HCT116 (cell line): ENCODE results near the gene RPL27.
A peak's percentile ranks its signal among the peaks of the same experiment; 100 is the strongest.

Source experiments
- EZH2phosphoT487 ChIP-seq: fragments of 200-600 bp; IDR thresholded peaks from 2 replicates; pipeline ENCODE4 v1.6.1; 2018; ENCODE audit warnings: antibody characterized with exemption, borderline replicate concordance
- POLR2A ChIP-seq: IDR thresholded peaks from 2 replicates; pipeline ENCODE4 v1.7.0; 2011; ENCODE audit warnings: borderline replicate concordance; ENCODE audit not compliant: insufficient read depth, insufficient read length; ENCODE audit errors: extremely low read depth
- POLR2AphosphoS5 ChIP-seq: IDR thresholded peaks from 2 replicates; pipeline ENCODE4 v1.6.1; 2011; ENCODE audit warnings: mild to moderate bottlenecking, low read depth, low read length, moderate library complexity
- RAD21 ChIP-seq: IDR thresholded peaks from 2 replicates; pipeline ENCODE4 v1.6.1; 2012; ENCODE audit warnings: low read depth, mild to moderate bottlenecking
- YY1 ChIP-seq: IDR thresholded peaks from 2 replicates; pipeline ENCODE4 v1.6.1; 2011; ENCODE audit warnings: low read length, low read depth, moderate library complexity, mild to moderate bottlenecking; ENCODE audit not compliant: insufficient replicate concordance; ENCODE audit errors: extremely low read depth
- ZFX ChIP-seq: fragments of 450-650 bp; IDR thresholded peaks from 2 replicates; pipeline ENCODE4 v1.6.1; 2017
- TF ChIP-seq, protein P1 (sequence below), 3 experiments: fragments of 200-600 bp in 1 of 3; sonication (generic) in 1 of 3; IDR thresholded peaks in 2 of 3; conservative IDR thresholded peaks in 1 of 3; 2 replicates each; pipeline ENCODE4 v1.5.1; 2012 to 2017; ENCODE audit warnings: low read depth in 2 of 3, low read length in 2 of 3, antibody characterized with exemption in 1 of 3, borderline replicate concordance in 1 of 3, control low read depth in 1 of 3, mild to moderate bottlenecking in 1 of 3, mixed read lengths in 1 of 3, mixed run types in 1 of 3, moderate library complexity in 1 of 3; ENCODE audit not compliant: insufficient read depth in 1 of 3
- TF ChIP-seq, protein P2 (sequence below): IDR thresholded peaks from 2 replicates; pipeline ENCODE4 v1.6.1; 2012; ENCODE audit warnings: low read depth
- TF ChIP-seq, protein P3 (sequence below): IDR thresholded peaks from 2 replicates; pipeline ENCODE4 v1.6.1; 2012

DNA sequence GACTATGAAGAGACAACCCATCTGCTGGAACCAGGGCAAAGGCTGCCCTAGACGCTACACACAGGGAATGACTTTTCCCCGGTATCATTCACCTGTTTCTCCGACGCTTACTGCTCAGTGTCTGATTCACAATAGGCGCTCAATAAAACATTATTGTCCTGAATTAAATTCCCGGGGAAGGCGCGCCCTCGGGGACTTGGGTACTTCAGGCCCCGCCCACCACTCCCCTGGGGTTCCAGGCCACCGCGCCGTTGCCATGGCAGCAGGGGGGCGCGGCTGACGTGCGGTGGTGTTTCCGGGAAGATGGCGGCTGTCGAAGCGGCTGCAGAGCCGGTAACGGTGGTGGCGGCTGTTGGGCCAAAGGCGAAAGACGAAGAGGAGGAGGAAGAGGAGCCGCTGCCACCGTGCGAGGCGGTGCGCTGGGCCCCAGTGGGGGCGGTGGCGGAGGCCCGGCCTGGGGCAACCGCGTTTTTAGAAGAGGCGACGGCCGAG, 17.9 kb upstream of the RPL27 start, which contains the start of gene RUNDC1:
- TF ChIP-seq, protein P1, sequence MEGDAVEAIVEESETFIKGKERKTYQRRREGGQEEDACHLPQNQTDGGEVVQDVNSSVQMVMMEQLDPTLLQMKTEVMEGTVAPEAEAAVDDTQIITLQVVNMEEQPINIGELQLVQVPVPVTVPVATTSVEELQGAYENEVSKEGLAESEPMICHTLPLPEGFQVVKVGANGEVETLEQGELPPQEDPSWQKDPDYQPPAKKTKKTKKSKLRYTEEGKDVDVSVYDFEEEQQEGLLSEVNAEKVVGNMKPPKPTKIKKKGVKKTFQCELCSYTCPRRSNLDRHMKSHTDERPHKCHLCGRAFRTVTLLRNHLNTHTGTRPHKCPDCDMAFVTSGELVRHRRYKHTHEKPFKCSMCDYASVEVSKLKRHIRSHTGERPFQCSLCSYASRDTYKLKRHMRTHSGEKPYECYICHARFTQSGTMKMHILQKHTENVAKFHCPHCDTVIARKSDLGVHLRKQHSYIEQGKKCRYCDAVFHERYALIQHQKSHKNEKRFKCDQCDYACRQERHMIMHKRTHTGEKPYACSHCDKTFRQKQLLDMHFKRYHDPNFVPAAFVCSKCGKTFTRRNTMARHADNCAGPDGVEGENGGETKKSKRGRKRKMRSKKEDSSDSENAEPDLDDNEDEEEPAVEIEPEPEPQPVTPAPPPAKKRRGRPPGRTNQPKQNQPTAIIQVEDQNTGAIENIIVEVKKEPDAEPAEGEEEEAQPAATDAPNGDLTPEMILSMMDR (IDR thresholded peaks at IDR 0.05 in 2 of 3, conservative IDR thresholded peaks at IDR 0.05 in 1 of 3; ENCODE audit: borderline replicate concordance in 1 of 3, insufficient read depth in 1 of 3, low read depth in 2 of 3, low read length in 2 of 3) = no peak
- TF ChIP-seq YY1 = peak; percentile 97
- no peak for TF ChIP-seq EZH2phosphoT487
- TF ChIP-seq ZFX = no peak
- no peak for TF ChIP-seq POLR2A
- no peak for TF ChIP-seq RAD21
- TF ChIP-seq, protein P2, sequence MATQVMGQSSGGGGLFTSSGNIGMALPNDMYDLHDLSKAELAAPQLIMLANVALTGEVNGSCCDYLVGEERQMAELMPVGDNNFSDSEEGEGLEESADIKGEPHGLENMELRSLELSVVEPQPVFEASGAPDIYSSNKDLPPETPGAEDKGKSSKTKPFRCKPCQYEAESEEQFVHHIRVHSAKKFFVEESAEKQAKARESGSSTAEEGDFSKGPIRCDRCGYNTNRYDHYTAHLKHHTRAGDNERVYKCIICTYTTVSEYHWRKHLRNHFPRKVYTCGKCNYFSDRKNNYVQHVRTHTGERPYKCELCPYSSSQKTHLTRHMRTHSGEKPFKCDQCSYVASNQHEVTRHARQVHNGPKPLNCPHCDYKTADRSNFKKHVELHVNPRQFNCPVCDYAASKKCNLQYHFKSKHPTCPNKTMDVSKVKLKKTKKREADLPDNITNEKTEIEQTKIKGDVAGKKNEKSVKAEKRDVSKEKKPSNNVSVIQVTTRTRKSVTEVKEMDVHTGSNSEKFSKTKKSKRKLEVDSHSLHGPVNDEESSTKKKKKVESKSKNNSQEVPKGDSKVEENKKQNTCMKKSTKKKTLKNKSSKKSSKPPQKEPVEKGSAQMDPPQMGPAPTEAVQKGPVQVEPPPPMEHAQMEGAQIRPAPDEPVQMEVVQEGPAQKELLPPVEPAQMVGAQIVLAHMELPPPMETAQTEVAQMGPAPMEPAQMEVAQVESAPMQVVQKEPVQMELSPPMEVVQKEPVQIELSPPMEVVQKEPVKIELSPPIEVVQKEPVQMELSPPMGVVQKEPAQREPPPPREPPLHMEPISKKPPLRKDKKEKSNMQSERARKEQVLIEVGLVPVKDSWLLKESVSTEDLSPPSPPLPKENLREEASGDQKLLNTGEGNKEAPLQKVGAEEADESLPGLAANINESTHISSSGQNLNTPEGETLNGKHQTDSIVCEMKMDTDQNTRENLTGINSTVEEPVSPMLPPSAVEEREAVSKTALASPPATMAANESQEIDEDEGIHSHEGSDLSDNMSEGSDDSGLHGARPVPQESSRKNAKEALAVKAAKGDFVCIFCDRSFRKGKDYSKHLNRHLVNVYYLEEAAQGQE = no peak
- peak; percentile 68 for TF ChIP-seq POLR2AphosphoS5
- TF ChIP-seq, protein P3, sequence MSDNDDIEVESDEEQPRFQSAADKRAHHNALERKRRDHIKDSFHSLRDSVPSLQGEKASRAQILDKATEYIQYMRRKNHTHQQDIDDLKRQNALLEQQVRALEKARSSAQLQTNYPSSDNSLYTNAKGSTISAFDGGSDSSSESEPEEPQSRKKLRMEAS = peak; percentile 50; the same call in 1 of the 2 replicates
